ENCODE measurements around the gene GABRG3.

GABRG3 gene

GRCh38 chr15:27249046-27249759 is 278.2 kb downstream of the GABRG3 start:
- no peak overlapping the region for H3K4me3 ChIP-seq (ENCODE audit: insufficient read depth, low read length, poor library complexity, severe bottlenecking)
- H3K9me2 ChIP-seq (replicated peaks; ENCODE audit: insufficient read depth, low read length): no peaks in the 10 kb centered on the region
- H3K4me2 ChIP-seq (ENCODE audit: low read depth, low read length, poor library complexity, severe bottlenecking): no peak overlapping the region
- H3K27ac ChIP-seq (ENCODE audit: low read depth, low read length): no peak overlapping the region
- H2AFZ ChIP-seq (ENCODE audit: low read depth, low read length, severe bottlenecking): no peak overlapping the region
- no peaks in the 10 kb centered on the region for H3K27me3 ChIP-seq (ENCODE audit: low read length)
- no peaks in the 10 kb centered on the region for H3F3A ChIP-seq (ENCODE audit: insufficient read depth)
- TF ChIP-seq EZH2phosphoT487 (conservative IDR thresholded peaks at IDR 0.05; ENCODE audit: low read length) (no peak), CTCF (IDR thresholded peaks at IDR 0.05; ENCODE audit: insufficient read depth, low read length, poor library complexity, severe bottlenecking) (no peak)
- H3K9me3 ChIP-seq (ENCODE audit: insufficient read depth, low read length): no peaks in the 10 kb centered on the region
- H3K9ac ChIP-seq (ENCODE audit: low read length): no peak overlapping the region
- H3K36me3 ChIP-seq (ENCODE audit: low read length): no peaks in the 10 kb centered on the region
- H4K20me1 ChIP-seq (ENCODE audit: low read depth, low read length): no peaks in the 10 kb centered on the region
- no peaks in the 10 kb centered on the region for H3K79me2 ChIP-seq (ENCODE audit: insufficient read depth, low read length)

GRCh38 chr15:27249760-27250109 is 278.8 kb downstream of the GABRG3 start:
- H4K20me1 ChIP-seq (ENCODE audit: low read depth, low read length): no peaks in the 10 kb centered on the region
- H2AFZ ChIP-seq (ENCODE audit: low read depth, low read length, severe bottlenecking): no peak overlapping the region
- H3K9ac ChIP-seq (ENCODE audit: low read length): no peak overlapping the region
- no peaks in the 10 kb centered on the region for H3K36me3 ChIP-seq (ENCODE audit: low read length)
- no peaks in the 10 kb centered on the region for H3F3A ChIP-seq (ENCODE audit: insufficient read depth)
- no peaks in the 10 kb centered on the region for H3K79me2 ChIP-seq (ENCODE audit: insufficient read depth, low read length)
- no peak overlapping the region for H3K27ac ChIP-seq (ENCODE audit: low read depth, low read length)
- no peaks in the 10 kb centered on the region for H3K27me3 ChIP-seq (ENCODE audit: low read length)
- no peaks in the 10 kb centered on the region for H3K9me3 ChIP-seq (ENCODE audit: insufficient read depth, low read length)
- no peaks in the 10 kb centered on the region for H3K9me2 ChIP-seq (replicated peaks; ENCODE audit: insufficient read depth, low read length)
- H3K4me2 ChIP-seq (ENCODE audit: low read depth, low read length, poor library complexity, severe bottlenecking): no peak overlapping the region
- no peak overlapping the region for H3K4me3 ChIP-seq (ENCODE audit: insufficient read depth, low read length, poor library complexity, severe bottlenecking)
- no peak for TF ChIP-seq EZH2phosphoT487 (conservative IDR thresholded peaks at IDR 0.05; ENCODE audit: low read length)
- no peak for TF ChIP-seq CTCF (IDR thresholded peaks at IDR 0.05; ENCODE audit: insufficient read depth, low read length, poor library complexity, severe bottlenecking)

GRCh38 chr15:27250223-27250622 is 279.2 kb downstream of the GABRG3 start:
- H3K9ac ChIP-seq (ENCODE audit: low read length): no peak overlapping the region
- H3K27ac ChIP-seq (ENCODE audit: low read depth, low read length): no peak overlapping the region
- H3K4me3 ChIP-seq (ENCODE audit: insufficient read depth, low read length, poor library complexity, severe bottlenecking): no peak overlapping the region
- H3K36me3 ChIP-seq (ENCODE audit: low read length): no peaks in the 10 kb centered on the region
- no peaks in the 10 kb centered on the region for H3F3A ChIP-seq (ENCODE audit: insufficient read depth)
- H3K9me2 ChIP-seq (replicated peaks; ENCODE audit: insufficient read depth, low read length): no peaks in the 10 kb centered on the region
- H3K4me2 ChIP-seq (ENCODE audit: low read depth, low read length, poor library complexity, severe bottlenecking): no peak overlapping the region
- H3K79me2 ChIP-seq (ENCODE audit: insufficient read depth, low read length): no peaks in the 10 kb centered on the region
- H2AFZ ChIP-seq (ENCODE audit: low read depth, low read length, severe bottlenecking): no peak overlapping the region
- no peaks in the 10 kb centered on the region for H4K20me1 ChIP-seq (ENCODE audit: low read depth, low read length)
- TF ChIP-seq CTCF (IDR thresholded peaks at IDR 0.05; ENCODE audit: insufficient read depth, low read length, poor library complexity, severe bottlenecking) (no peak), EZH2phosphoT487 (conservative IDR thresholded peaks at IDR 0.05; ENCODE audit: low read length) (no peak)
- no peaks in the 10 kb centered on the region for H3K27me3 ChIP-seq (ENCODE audit: low read length)
- no peaks in the 10 kb centered on the region for H3K9me3 ChIP-seq (ENCODE audit: insufficient read depth, low read length)
